Right lobe of liver (tissue), 4 donors: ENCODE data around the gene TCAF1.

Experiments used
- CTCF ChIP-seq, 4 donors: fragments of 200-600 bp in 3 of 4; fragments of 450-650 bp in 1 of 4; IDR thresholded peaks; one replicate each; pipeline versions ENCODE4 v1.5.1 to v1.8.0; 2016 to 2022; ENCODE audit warnings: antibody characterized with exemption in 4 of 4, mild to moderate bottlenecking in 2 of 4
- POLR2A ChIP-seq: fragments of 450-650 bp; IDR thresholded peaks from one replicate; pipeline ENCODE4 v1.6.1; 2017; ENCODE audit warnings: antibody characterized with exemption, mild to moderate bottlenecking
- donor health status: DM: no; HTN: no; CAD: no.
- donor health status: DM: no; HTN: no; CAD: no.
- donor health status: DM: no; HTN: yes; CAD: no.

DNA sequence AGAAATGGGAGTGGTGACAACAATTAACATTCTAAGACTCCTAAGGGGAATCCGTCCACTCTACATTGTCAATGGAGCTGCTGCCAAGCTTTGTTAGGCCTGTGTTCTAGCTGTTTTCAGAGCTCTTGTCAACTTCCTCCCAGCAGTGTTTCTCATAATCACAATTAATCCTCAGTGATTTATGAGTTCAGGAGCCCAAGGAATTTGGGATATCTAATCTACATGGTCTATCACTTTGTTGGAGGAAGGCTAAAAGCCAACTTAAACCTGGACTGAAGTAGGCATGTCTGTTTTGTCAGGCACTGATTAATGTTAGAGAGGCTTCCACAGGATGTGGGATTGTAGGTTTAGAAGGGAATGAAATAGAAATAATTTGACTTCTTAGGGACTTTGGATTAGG is 22.9 kb upstream of the TCAF1 start:
- TF ChIP-seq POLR2A (no peak), CTCF (IDR thresholded peaks at IDR 0.05) (no peak)
